ENCODE data around the gene ZNF23. TPM values are rescaled to one million over a fixed set of nuclear protein-coding genes. Genes with fewer than 3 reads are reported as not detected.

ZNF23 gene
- total RNA-seq, 4 donors from 2014 or later, result 3.6 to 8.1 (median 5.8) TPM

DNA sequence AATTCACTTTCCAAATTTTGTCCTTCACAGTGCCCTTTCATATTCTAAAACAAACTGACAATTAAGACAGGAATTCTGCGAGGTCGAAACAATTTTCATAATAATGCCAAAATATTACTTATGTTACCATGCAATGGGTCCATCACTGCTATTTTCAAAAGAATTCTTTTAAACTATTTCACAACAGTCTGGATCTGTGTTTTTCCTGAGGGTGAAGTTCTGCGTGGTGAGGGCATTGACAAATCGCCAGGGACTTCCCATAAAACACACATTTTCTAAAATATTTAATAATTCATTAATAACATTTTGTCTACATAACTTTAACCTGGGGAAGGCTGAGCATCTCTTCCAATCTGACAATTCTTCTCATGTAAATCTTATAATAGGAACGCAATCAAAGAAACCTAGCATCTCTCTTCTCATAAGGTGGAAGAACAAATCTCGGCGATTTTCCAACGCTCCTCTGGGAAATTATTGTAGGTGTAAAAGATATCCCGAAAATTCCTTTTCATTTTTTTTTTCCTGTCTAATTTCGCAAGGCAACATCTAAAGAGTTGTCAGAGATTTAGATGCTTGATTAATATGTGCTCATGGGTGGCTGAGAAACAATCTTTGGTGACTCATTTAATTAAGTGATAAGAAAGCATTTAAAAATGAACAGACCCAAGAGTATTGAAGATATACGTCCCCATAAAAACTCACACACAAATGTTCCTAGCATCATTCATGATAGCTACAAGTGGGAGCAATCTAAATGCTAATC lies 62.1 kb downstream of the ZNF23 start:
- TF ChIP-seq CTCF (IDR thresholded peaks at IDR 0.05) (no peak), POLR2A (IDR thresholded peaks at IDR 0.05) (no peak)
- intact Hi-C loops (cut with DNase I; ENCODE audit: low total_unique reads), result no loop called here
- no peak for DNase-seq (ENCODE audit: low spot score in 2 of 2)
- no peak overlapping the region for H3K4me3 ChIP-seq (ENCODE audit: low read depth, poor library complexity, severe bottlenecking)
- WGBS, 2 donors, result 58 to 63% methylated on average over 11 of the region's 11 CpGs

Other genes with a start within 250 kb of the ZNF23 start
- gene HYDIN, start 231.5 kb downstream of the ZNF23 start, total RNA-seq, result 1 to 10 TPM in 2 of 4 donors, under 1 TPM in 1, not detected in 1; 0.15 to 2.3 (median 1.5) TPM
- gene CMTR2, start 172.8 kb downstream of the ZNF23 start, total RNA-seq, result 10 to 100 TPM; 12.6 to 17.9 (median 16.0) TPM
- gene CALB2, start 103.5 kb downstream of the ZNF23 start, total RNA-seq, result 1 to 10 TPM in 3 of 4 donors, not detected in 1; 3.8 to 5.1 (median 4.1) TPM
- not detected for gene TLE7, start 20.2 kb downstream of the ZNF23 start, total RNA-seq
- gene ZNF19, start 27.1 kb upstream of the ZNF23 start, total RNA-seq, result 1 to 10 TPM in 3 of 4 donors, under 1 TPM in 1; 0.84 to 4.2 (median 2.5) TPM
- not detected for gene CHST4, start 64.2 kb upstream of the ZNF23 start, total RNA-seq
- not detected for gene TAT, start 114.8 kb upstream of the ZNF23 start, total RNA-seq
- gene MARVELD3, start 163.9 kb upstream of the ZNF23 start, total RNA-seq, result 10 to 100 TPM in 2 of 4 donors, 1 to 10 TPM in 2; 3.3 to 11.3 (median 9.5) TPM